HepG2 (cell line): ENCODE measurements around the gene ZFPM1. TPM values are rescaled to one million over a fixed set of nuclear protein-coding genes. Genes with fewer than 3 reads are reported as not detected.

Experiments used
- AGO1 ChIP-seq: fragments of 200-400 bp; formaldehyde crosslinking; IDR thresholded peaks from 2 replicates; pipeline ENCODE4 v1.6.1; 2017; ENCODE audit warnings: mild to moderate bottlenecking, low read depth, low read length, moderate library complexity; ENCODE audit not compliant: poor library complexity, severe bottlenecking
- CEBPG ChIP-seq: IDR thresholded peaks from 2 replicates; pipeline ENCODE4 v1.6.1; 2016
- DNMT3B ChIP-seq: conservative IDR thresholded peaks from 2 replicates; pipeline ENCODE4 v1.6.1; 2016; ENCODE audit warnings: missing biosample characterization, control low read depth
- FOXC1 ChIP-seq: sonication (generic); formaldehyde crosslinking; IDR thresholded peaks from 2 replicates; pipeline ENCODE4 v1.8.0; 2022; ENCODE audit warnings: mild to moderate bottlenecking, missing genetic modification reagents, borderline replicate concordance
- NR2C2 ChIP-seq: sonication (generic); formaldehyde crosslinking; IDR thresholded peaks from 2 replicates; pipeline ENCODE4 v1.4.0; 2020; ENCODE audit warnings: missing genetic modification reagents, mild to moderate bottlenecking, moderate library complexity, borderline replicate concordance
- PCBP1 ChIP-seq: fragments of 200-400 bp; formaldehyde crosslinking; IDR thresholded peaks from 2 replicates; pipeline ENCODE4 v1.6.1; 2017; ENCODE audit warnings: mild to moderate bottlenecking, low read depth, low read length, borderline replicate concordance
- PHF20 ChIP-seq: sonication (generic); formaldehyde crosslinking; IDR thresholded peaks from 2 replicates; pipeline ENCODE4 v1.5.0; 2020; ENCODE audit warnings: mild to moderate bottlenecking, missing genetic modification reagents
- SMAD3 ChIP-seq: sonication (generic); formaldehyde crosslinking; IDR thresholded peaks from 2 replicates; pipeline ENCODE4 v1.4.0; 2020; ENCODE audit warnings: missing genetic modification reagents
- SRSF9 ChIP-seq: fragments of 200-400 bp; formaldehyde crosslinking; IDR thresholded peaks from 2 replicates; pipeline ENCODE4 v1.6.1; 2018; ENCODE audit warnings: borderline replicate concordance, mild to moderate bottlenecking, low read depth, low read length; ENCODE audit not compliant: insufficient read depth, poor library complexity, severe bottlenecking
- TBP ChIP-seq: sonication (generic); formaldehyde crosslinking; IDR thresholded peaks from 2 replicates; pipeline ENCODE4 v1.5.0; 2020; ENCODE audit warnings: missing genetic modification reagents
- USF2 ChIP-seq, 2 experiments: sonication (generic) in 1 of 2; formaldehyde crosslinking in 1 of 2; IDR thresholded peaks; 2 replicates each; pipeline versions ENCODE4 v1.5.1 to v1.6.1; 2011 to 2020; ENCODE audit warnings: borderline replicate concordance in 1 of 2, low read depth in 1 of 2, low read length in 1 of 2, mild to moderate bottlenecking in 1 of 2, missing genetic modification reagents in 1 of 2, moderate library complexity in 1 of 2
- YY1 ChIP-seq: IDR thresholded peaks from 2 replicates; pipeline ENCODE4 v1.6.1; 2011; ENCODE audit warnings: low read length, low read depth, moderate library complexity, mild to moderate bottlenecking; ENCODE audit not compliant: insufficient read depth, insufficient replicate concordance
- ZBTB8A ChIP-seq: sonication (generic); formaldehyde crosslinking; IDR thresholded peaks from 2 replicates; pipeline ENCODE4 v1.4.0; 2020; ENCODE audit warnings: mild to moderate bottlenecking, low read depth, missing genetic modification reagents, borderline replicate concordance
- ZFX ChIP-seq: sonication (generic); formaldehyde crosslinking; IDR thresholded peaks from 2 replicates; pipeline ENCODE4 v1.4.0; 2020; ENCODE audit warnings: mild to moderate bottlenecking, low read depth, missing genetic modification reagents, moderate library complexity
- ZMAT3 ChIP-seq: sonication (generic); formaldehyde crosslinking; conservative IDR thresholded peaks from 2 replicates; pipeline ENCODE4 v1.7.0; 2021; ENCODE audit warnings: missing genetic modification reagents
- ZNF136 ChIP-seq: sonication (generic); formaldehyde crosslinking; IDR thresholded peaks from 2 replicates; pipeline ENCODE4 v1.8.1; 2022; ENCODE audit warnings: low read depth, mild to moderate bottlenecking, moderate library complexity, missing genetic modification reagents
- ZNF569 ChIP-seq: sonication (generic); formaldehyde crosslinking; IDR thresholded peaks from 2 replicates; pipeline ENCODE4 v1.5.0; 2020; ENCODE audit warnings: mild to moderate bottlenecking, missing genetic modification reagents, moderate library complexity, borderline replicate concordance
- ZNF615 ChIP-seq: sonication (generic); formaldehyde crosslinking; IDR thresholded peaks from 2 replicates; pipeline ENCODE4 v1.5.0; 2020; ENCODE audit warnings: mild to moderate bottlenecking, missing genetic modification reagents, borderline replicate concordance
- ZNF816 ChIP-seq: sonication (generic); formaldehyde crosslinking; IDR thresholded peaks from 2 replicates; pipeline ENCODE4 v1.8.0; 2022; ENCODE audit warnings: missing genetic modification reagents, mild to moderate bottlenecking, borderline replicate concordance
- polyA plus RNA-seq, 8 experiments: library from polyadenylated mRNA; depleted of rRNA in 3 of 8; stranded (reverse) in 7 of 8; unstranded in 1 of 8; fragments of >200 nt; fragmentation: Illumina TruSeq in 4 of 8; extraction: Trizol in 4 of 8; gene quantifications; 2 replicates each; pipeline versions ENCODE4 v1.2.1 to v1.2.3, GENCODE V29; 2011 to 2016; ENCODE audit warnings: low read depth in 4 of 8, missing spikeins in 1 of 8, mixed read lengths in 1 of 8; ENCODE audit not compliant: insufficient read depth in 1 of 8
- total RNA-seq, 5 experiments: library from RNA; depleted of rRNA; stranded (reverse); fragments of >200 nt; fragmentation: Illumina TruSeq; extraction: Trizol; gene quantifications; 2 replicates each; pipeline ENCODE4 v1.2.3, GENCODE V29; 2016; ENCODE audit warnings: low read depth in 1 of 5
- TF ChIP-seq, protein P1 (sequence below): sonication (generic); formaldehyde crosslinking; conservative IDR thresholded peaks from 2 replicates; pipeline ENCODE4 v1.4.0; 2020; ENCODE audit warnings: missing genetic modification reagents
- TF ChIP-seq, protein P2 (sequence below): sonication (generic); formaldehyde crosslinking; IDR thresholded peaks from 2 replicates; pipeline ENCODE4 v1.4.0; 2020; ENCODE audit warnings: missing genetic modification reagents, mild to moderate bottlenecking, borderline replicate concordance

ZFPM1 gene
- total and polyA plus RNA-seq, 2 of the 13 experiments (the other 11 are each of a cell fraction or from before 2014, with no cell fraction given), result 1.3 to 3.8 TPM

GRCh38 chr16:88487920-88488851 lies 35.1 kb downstream of the ZFPM1 start (continued):
- TF ChIP-seq AGO1, result peak; percentile 85
- TF ChIP-seq, protein P1, sequence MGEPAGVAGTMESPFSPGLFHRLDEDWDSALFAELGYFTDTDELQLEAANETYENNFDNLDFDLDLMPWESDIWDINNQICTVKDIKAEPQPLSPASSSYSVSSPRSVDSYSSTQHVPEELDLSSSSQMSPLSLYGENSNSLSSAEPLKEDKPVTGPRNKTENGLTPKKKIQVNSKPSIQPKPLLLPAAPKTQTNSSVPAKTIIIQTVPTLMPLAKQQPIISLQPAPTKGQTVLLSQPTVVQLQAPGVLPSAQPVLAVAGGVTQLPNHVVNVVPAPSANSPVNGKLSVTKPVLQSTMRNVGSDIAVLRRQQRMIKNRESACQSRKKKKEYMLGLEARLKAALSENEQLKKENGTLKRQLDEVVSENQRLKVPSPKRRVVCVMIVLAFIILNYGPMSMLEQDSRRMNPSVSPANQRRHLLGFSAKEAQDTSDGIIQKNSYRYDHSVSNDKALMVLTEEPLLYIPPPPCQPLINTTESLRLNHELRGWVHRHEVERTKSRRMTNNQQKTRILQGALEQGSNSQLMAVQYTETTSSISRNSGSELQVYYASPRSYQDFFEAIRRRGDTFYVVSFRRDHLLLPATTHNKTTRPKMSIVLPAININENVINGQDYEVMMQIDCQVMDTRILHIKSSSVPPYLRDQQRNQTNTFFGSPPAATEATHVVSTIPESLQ (CRISPR knock-in tag), result peak; percentile 99
- TF ChIP-seq ZBTB8A (CRISPR knock-in tag), result peak; percentile 100
- peak; percentile 88 for TF ChIP-seq PCBP1
- no peak for TF ChIP-seq SRSF9
- TF ChIP-seq ZFX (CRISPR knock-in tag), result peak; percentile 100
- TF ChIP-seq ZNF569, result peak; percentile 100; the same call in 1 of the 2 replicates
- peak; percentile 82 for TF ChIP-seq CEBPG (CRISPR knock-in tag)
- peak; percentile 100 for TF ChIP-seq SMAD3
- TF ChIP-seq FOXC1 (CRISPR knock-in tag), result peak; percentile 100
- peak; percentile 100 for TF ChIP-seq ZMAT3
- TF ChIP-seq USF2 (IDR thresholded peaks at IDR 0.05; ENCODE audit: low read depth, low read length), result peak; percentile 52
- TF ChIP-seq USF2 (CRISPR knock-in tag; IDR thresholded peaks at IDR 0.05; ENCODE audit: borderline replicate concordance), result peak; percentile 92
- TF ChIP-seq TBP (CRISPR knock-in tag), result no peak
- TF ChIP-seq NR2C2, result peak; percentile 94
- TF ChIP-seq, protein P2, sequence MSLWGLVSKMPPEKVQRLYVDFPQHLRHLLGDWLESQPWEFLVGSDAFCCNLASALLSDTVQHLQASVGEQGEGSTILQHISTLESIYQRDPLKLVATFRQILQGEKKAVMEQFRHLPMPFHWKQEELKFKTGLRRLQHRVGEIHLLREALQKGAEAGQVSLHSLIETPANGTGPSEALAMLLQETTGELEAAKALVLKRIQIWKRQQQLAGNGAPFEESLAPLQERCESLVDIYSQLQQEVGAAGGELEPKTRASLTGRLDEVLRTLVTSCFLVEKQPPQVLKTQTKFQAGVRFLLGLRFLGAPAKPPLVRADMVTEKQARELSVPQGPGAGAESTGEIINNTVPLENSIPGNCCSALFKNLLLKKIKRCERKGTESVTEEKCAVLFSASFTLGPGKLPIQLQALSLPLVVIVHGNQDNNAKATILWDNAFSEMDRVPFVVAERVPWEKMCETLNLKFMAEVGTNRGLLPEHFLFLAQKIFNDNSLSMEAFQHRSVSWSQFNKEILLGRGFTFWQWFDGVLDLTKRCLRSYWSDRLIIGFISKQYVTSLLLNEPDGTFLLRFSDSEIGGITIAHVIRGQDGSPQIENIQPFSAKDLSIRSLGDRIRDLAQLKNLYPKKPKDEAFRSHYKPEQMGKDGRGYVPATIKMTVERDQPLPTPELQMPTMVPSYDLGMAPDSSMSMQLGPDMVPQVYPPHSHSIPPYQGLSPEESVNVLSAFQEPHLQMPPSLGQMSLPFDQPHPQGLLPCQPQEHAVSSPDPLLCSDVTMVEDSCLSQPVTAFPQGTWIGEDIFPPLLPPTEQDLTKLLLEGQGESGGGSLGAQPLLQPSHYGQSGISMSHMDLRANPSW (CRISPR knock-in tag), result peak; percentile 100
- TF ChIP-seq ZNF816 (CRISPR knock-in tag), result peak; percentile 100
- TF ChIP-seq DNMT3B, result peak; percentile 100
- TF ChIP-seq PHF20 (CRISPR knock-in tag), result peak; percentile 93
- peak; percentile 100 for TF ChIP-seq ZNF136 (CRISPR knock-in tag)
- peak; percentile 100 for TF ChIP-seq ZNF615
- peak; percentile 74 for TF ChIP-seq YY1
